SU-DHL-6 (cell line): ENCODE results near the gene FBXL12.
"Not testable (repeated sequence)": the region's sequence is repeated elsewhere in the genome, so short reads cannot be mapped to it uniquely, and the experiment has no call there.

Experiments
- H2AFZ ChIP-seq: fragments of 200-600 bp; sonication (generic); 2 replicates; pipeline ENCODE4 v1.6.1; 2014; ENCODE audit warnings: low read depth, mild to moderate bottlenecking, moderate library complexity, mixed read lengths, antibody characterized with exemption, low read length; ENCODE audit not compliant: severe bottlenecking
- H3F3A ChIP-seq: fragments of 200-600 bp; shearing (Covaris generic); 2 replicates; pipeline ENCODE4 v1.6.0; 2016; ENCODE audit warnings: antibody characterized with exemption, mild to moderate bottlenecking; ENCODE audit not compliant: insufficient read depth
- H3K27ac ChIP-seq: fragments of 200-600 bp; sonication (generic); 2 replicates; pipeline ENCODE4 v1.5.1; 2016; ENCODE audit warnings: low read depth, mild to moderate bottlenecking, low read length, moderate library complexity, mixed read lengths
- H3K27me3 ChIP-seq: fragments of 200-600 bp; sonication (generic), shearing (Covaris generic); 2 replicates; pipeline ENCODE4 v1.6.0; 2014; ENCODE audit warnings: mild to moderate bottlenecking, low read length
- H3K36me3 ChIP-seq: fragments of 200-600 bp; sonication (generic); 2 replicates; pipeline ENCODE4 v1.6.1; 2014; ENCODE audit warnings: mild to moderate bottlenecking, low read length, mixed read lengths
- H3K4me2 ChIP-seq: fragments of 300-600, 200-600 bp; shearing (Covaris generic), sonication (generic); 2 replicates; pipeline ENCODE4 v1.6.0; 2014; ENCODE audit warnings: low read length, low read depth, mild to moderate bottlenecking; ENCODE audit not compliant: poor library complexity, severe bottlenecking
- H3K4me3 ChIP-seq: fragments of 200-600 bp; sonication (generic); 2 replicates; pipeline ENCODE4 v1.5.1; 2014; ENCODE audit warnings: antibody characterized with exemption, low read length, mild to moderate bottlenecking, mixed read lengths; ENCODE audit not compliant: insufficient read depth, poor library complexity, severe bottlenecking
- H3K79me2 ChIP-seq: fragments of 200-600 bp; sonication (generic); 2 replicates; pipeline ENCODE4 v1.6.1; 2014; ENCODE audit warnings: mild to moderate bottlenecking, low read length, moderate library complexity; ENCODE audit not compliant: insufficient read depth
- H3K9ac ChIP-seq: fragments of 200-600 bp; sonication (generic); 2 replicates; pipeline ENCODE4 v1.7.0; 2014; ENCODE audit warnings: mild to moderate bottlenecking, low read length
- H3K9me2 ChIP-seq: fragments of 200-600 bp; sonication (generic); replicated peaks from 2 replicates; pipeline ENCODE4 v1.6.1; 2014; ENCODE audit warnings: low read length; ENCODE audit not compliant: insufficient read depth
- H3K9me3 ChIP-seq: fragments of 200-600 bp; sonication (generic); 2 replicates; pipeline ENCODE4 v1.6.1; 2014; ENCODE audit warnings: low read length, mixed read lengths; ENCODE audit not compliant: insufficient read depth
- H4K20me1 ChIP-seq: fragments of 200-600 bp; sonication (generic); 2 replicates; pipeline ENCODE4 v1.6.1; 2014; ENCODE audit warnings: low read depth, mild to moderate bottlenecking, antibody characterized with exemption, low read length, moderate library complexity, mixed read lengths
- CTCF ChIP-seq: fragments of 200-600 bp; sonication (generic); IDR thresholded peaks from one replicate; pipeline ENCODE4 v1.5.1; 2017; ENCODE audit warnings: antibody characterized with exemption, mild to moderate bottlenecking, low read length, moderate library complexity; ENCODE audit not compliant: insufficient read depth, poor library complexity, severe bottlenecking
- EZH2phosphoT487 ChIP-seq: fragments of 200-600 bp; sonication (generic), shearing (Covaris generic); conservative IDR thresholded peaks from 2 replicates; pipeline ENCODE4 v1.6.1; 2018; ENCODE audit warnings: mild to moderate bottlenecking, antibody characterized with exemption, low read length, moderate library complexity, mixed read lengths

Gene FBXL12

GRCh38 chr19:9791552-9792205 lies 27.2 kb downstream of the FBXL12 start:
- TF ChIP-seq CTCF (no peak), EZH2phosphoT487 (no peak)
- Histone ChIP-seq H3K9me3 (no peaks in the 10 kb centered on the region), H3K36me3 (no peaks in the 10 kb centered on the region), H2AFZ (peak overlapping the region; percentile 93), H3F3A (peaks cover 13% of the 10 kb centered on the region), H3K4me2 (peak overlapping the region; percentile 78), H3K79me2 (no peaks in the 10 kb centered on the region), H3K9ac (peak overlapping the region; percentile 55), H3K27me3 (no peaks in the 10 kb centered on the region), H3K4me3 (peak overlapping the region; percentile 74), H3K27ac (peak overlapping the region; percentile 68), H3K9me2 (no peaks in the 10 kb centered on the region), H4K20me1 (no peaks in the 10 kb centered on the region)

- H3K27me3 ChIP-seq, H3K79me2 ChIP-seq, H2AFZ ChIP-seq, H3K36me3 ChIP-seq, H4K20me1 ChIP-seq, H3K27ac ChIP-seq, H3K9me3 ChIP-seq, H3K9me2 ChIP-seq: not testable (repeated sequence)
- peak overlapping the region; percentile 19; the same call in 1 of the 2 replicates for H3K9ac ChIP-seq
- peak overlapping the region; percentile 59 for H3K4me3 ChIP-seq
- H3F3A ChIP-seq = peaks cover 13% of the 10 kb centered on the region
- peak overlapping the region; percentile 72 for H3K4me2 ChIP-seq
These were observed 27.9 kb downstream of the FBXL12 start for GRCh38 chr19:9791073-9791367.

- H3K36me3 ChIP-seq, H3K4me2 ChIP-seq, H3K9me3 ChIP-seq, H3K9me2 ChIP-seq, H3K4me3 ChIP-seq, H3K27ac ChIP-seq, H3K9ac ChIP-seq, H3F3A ChIP-seq, H3K27me3 ChIP-seq, H2AFZ ChIP-seq, H3K79me2 ChIP-seq, H4K20me1 ChIP-seq: not testable (repeated sequence)
These were observed 29.3 kb downstream of the FBXL12 start for GRCh38 chr19:9789579-9789978.

DNA sequence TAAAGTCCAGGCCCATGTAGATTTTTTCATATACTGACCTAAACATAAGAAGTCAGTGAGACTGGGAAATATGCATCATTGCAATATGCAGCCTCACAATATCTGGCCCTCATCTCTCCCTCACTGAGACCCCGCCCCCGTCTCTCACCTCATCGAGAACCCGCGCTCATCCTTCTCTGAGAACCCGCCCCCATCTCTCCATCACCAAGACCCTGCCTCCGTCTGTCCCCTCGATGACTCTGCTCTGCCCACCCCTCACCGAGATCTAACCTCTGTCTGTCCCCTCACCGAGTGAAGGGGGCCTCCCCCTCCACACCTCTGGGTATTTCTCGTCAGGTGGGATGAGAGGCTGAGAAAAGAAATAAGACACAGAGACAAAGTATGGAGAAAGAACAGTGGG lies 29.8 kb downstream of the FBXL12 start:
- H3K36me3 ChIP-seq = no peaks in the 10 kb centered on the region
- H3K79me2 ChIP-seq = no peaks in the 10 kb centered on the region
- H3K9ac ChIP-seq = no peak overlapping the region
- H3F3A ChIP-seq = peaks cover 9% of the 10 kb centered on the region
- H4K20me1 ChIP-seq = no peaks in the 10 kb centered on the region
- H3K9me2 ChIP-seq = no peaks in the 10 kb centered on the region
- TF ChIP-seq CTCF = no peak
- TF ChIP-seq EZH2phosphoT487 = no peak
- no peaks in the 10 kb centered on the region for H3K27me3 ChIP-seq
- H3K4me2 ChIP-seq = no peak overlapping the region
- no peak overlapping the region for H3K27ac ChIP-seq
- H2AFZ ChIP-seq = no peak overlapping the region
- H3K9me3 ChIP-seq = no peaks in the 10 kb centered on the region
- H3K4me3 ChIP-seq = no peak overlapping the region

DNA sequence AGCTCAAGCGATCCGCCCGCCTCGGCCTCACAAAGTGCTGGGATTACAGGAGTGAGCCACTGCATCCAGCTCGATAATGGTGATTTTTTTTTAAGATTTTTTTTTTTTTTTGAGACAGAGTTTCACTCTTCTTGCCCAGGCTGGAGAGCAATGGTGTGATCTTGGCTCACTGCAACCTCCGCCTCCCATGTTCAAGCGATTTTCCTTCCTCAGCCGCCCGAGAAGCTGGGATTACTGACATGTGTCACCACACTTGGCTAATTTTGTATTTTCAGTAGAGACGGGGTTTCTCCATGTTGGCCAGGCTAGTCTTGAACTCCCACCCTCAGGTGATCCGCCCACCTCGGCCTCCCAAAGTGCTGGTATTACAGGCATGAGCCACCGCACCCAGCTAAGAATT lies 30.3 kb downstream of the FBXL12 start:
- H3F3A ChIP-seq, H3K4me2 ChIP-seq, H3K9me2 ChIP-seq, H3K36me3 ChIP-seq, H4K20me1 ChIP-seq, H3K27me3 ChIP-seq, H2AFZ ChIP-seq, H3K9me3 ChIP-seq, H3K27ac ChIP-seq, H3K9ac ChIP-seq, H3K4me3 ChIP-seq, H3K79me2 ChIP-seq: not testable (repeated sequence)
